Uterus (tissue), 4 donors: ENCODE measurements around the gene SIPA1L3. TPM values are rescaled to one million over a fixed set of nuclear protein-coding genes. Genes with fewer than 3 reads are reported as not detected.

Source experiments
- DNase-seq, 2 donors: peaks; one replicate each; pipeline ENCODE4 v3.0.0-alpha.2; 2019 to 2020
- H3K27ac ChIP-seq, 2 donors: fragments of 200-600 bp; sonication (generic); 1 replicate in 1 of 2; 2 replicates in 1 of 2; pipeline ENCODE4 v1.5.1; 2016 to 2018
- H3K27me3 ChIP-seq, 2 donors: fragments of 200-600 bp; sonication (generic); one replicate each; pipeline ENCODE4 v1.5.1; 2018 to 2019; ENCODE audit warnings: control low read depth in 1 of 2
- H3K36me3 ChIP-seq, 2 donors: fragments of 200-600 bp; sonication (generic); one replicate each; pipeline ENCODE4 v1.5.1; 2019; ENCODE audit warnings: control low read depth in 1 of 2
- H3K4me1 ChIP-seq, 2 donors: fragments of 200-600 bp; sonication (generic); one replicate each; pipeline ENCODE4 v1.5.1; 2018 to 2019; ENCODE audit warnings: control low read depth in 1 of 2
- H3K4me3 ChIP-seq, 2 donors: fragments of 200-600 bp; sonication (generic); 1 replicate in 1 of 2; 2 replicates in 1 of 2; pipeline ENCODE4 v1.5.1; 2018 to 2019; ENCODE audit warnings: mild to moderate bottlenecking in 1 of 2
- H3K9me3 ChIP-seq, 2 donors: fragments of 200-600 bp; sonication (generic); one replicate each; pipeline ENCODE4 v1.5.1; 2019; ENCODE audit warnings: control low read depth in 1 of 2
- CTCF ChIP-seq, 4 experiments: fragments of 200-600 bp in 2 of 4; fragments of 450-650 bp in 2 of 4; sonication (generic) in 2 of 4; IDR thresholded peaks; one replicate each; pipeline ENCODE4 v1.5.1; 2016 to 2019; ENCODE audit warnings: antibody characterized with exemption in 4 of 4, mild to moderate bottlenecking in 2 of 4, moderate library complexity in 1 of 4
- POLR2A ChIP-seq, 2 donors: fragments of 450-650 bp; IDR thresholded peaks; one replicate each; pipeline ENCODE4 v1.6.1; 2016; ENCODE audit warnings: antibody characterized with exemption in 2 of 2, mild to moderate bottlenecking in 1 of 2, moderate library complexity in 1 of 2
- intact Hi-C: fragments of 100-400 bp; cut with DNase I; formaldehyde crosslinking; loops from one replicate; pipeline ENCODE4 v1.15.1; 2023; ENCODE audit warnings: low total_unique reads
- total RNA-seq, 4 donors: library from RNA; depleted of rRNA in 3 of 4; stranded (reverse); fragments of >200 nt in 3 of 4; gene quantifications; one replicate each; pipeline versions ENCODE4 v1.1.0 to v1.2.4, GENCODE V29; 2014 to 2023
- donor health status: DM: yes; HTN: yes; CAD: no.

SIPA1L3 gene
- total RNA-seq, 4 donors from 2014 or later, result 11.5 to 41.8 (median 21.5) TPM

GRCh38 chr19:38162094-38162493, 255.1 kb downstream of the SIPA1L3 start:
- intact Hi-C loops, result no loop called here
- no peak for TF ChIP-seq CTCF (IDR thresholded peaks at IDR 0.05)
- TF ChIP-seq POLR2A (IDR thresholded peaks at IDR 0.05), result no peak
- no peaks in the 10 kb centered on the region for H3K4me1 ChIP-seq
- no peaks in the 10 kb centered on the region for H3K27me3 ChIP-seq
- no peak for DNase-seq
- H3K27ac ChIP-seq, result no peak overlapping the region
- H3K4me3 ChIP-seq, result no peak overlapping the region
- H3K36me3 ChIP-seq, result no peaks in the 10 kb centered on the region
- H3K9me3 ChIP-seq, result peaks cover 0 to 10% of the 10 kb centered on the region in 2 donors

GRCh38 chr19:38162632-38163031, 255.6 kb downstream of the SIPA1L3 start:
- Histone ChIP-seq H3K27ac (no peak overlapping the region), H3K36me3 (no peaks in the 10 kb centered on the region), H3K4me3 (no peak overlapping the region), H3K9me3 (peaks cover 0 to 10% of the 10 kb centered on the region in 2 donors), H3K4me1 (no peaks in the 10 kb centered on the region), H3K27me3 (no peaks in the 10 kb centered on the region)
- no peak for TF ChIP-seq CTCF (IDR thresholded peaks at IDR 0.05)
- no peak for TF ChIP-seq POLR2A (IDR thresholded peaks at IDR 0.05)
- intact Hi-C loops, result no loop called here
- DNase-seq, result no peak

- Histone ChIP-seq H3K36me3 (no peaks in the 10 kb centered on the region), H3K27ac (no peak overlapping the region), H3K4me1 (no peaks in the 10 kb centered on the region), H3K27me3 (no peaks in the 10 kb centered on the region), H3K4me3 (no peak overlapping the region), H3K9me3 (peaks cover 0 to 10% of the 10 kb centered on the region in 2 donors)
- TF ChIP-seq POLR2A (IDR thresholded peaks at IDR 0.05) (no peak), CTCF (IDR thresholded peaks at IDR 0.05) (no peak)
- intact Hi-C loops, result no loop called here
- DNase-seq, result no peak
These were observed 256.6 kb downstream of the SIPA1L3 start for GRCh38 chr19:38163419-38164290.

- Histone ChIP-seq H3K4me3 (no peak overlapping the region), H3K27ac (no peak overlapping the region), H3K4me1 (no peaks in the 10 kb centered on the region), H3K27me3 (no peaks in the 10 kb centered on the region), H3K36me3 (no peaks in the 10 kb centered on the region), H3K9me3 (peaks cover 0 to 10% of the 10 kb centered on the region in 2 donors)
- intact Hi-C loops, result no loop called here
- TF ChIP-seq CTCF (IDR thresholded peaks at IDR 0.05) (no peak), POLR2A (IDR thresholded peaks at IDR 0.05) (no peak)
- DNase-seq, result no peak
These were observed 257.5 kb downstream of the SIPA1L3 start for GRCh38 chr19:38164526-38164925.

- TF ChIP-seq CTCF (IDR thresholded peaks at IDR 0.05) (no peak), POLR2A (IDR thresholded peaks at IDR 0.05) (no peak)
- Histone ChIP-seq H3K4me1 (no peaks in the 10 kb centered on the region), H3K4me3 (no peak overlapping the region), H3K36me3 (no peaks in the 10 kb centered on the region), H3K27ac (no peak overlapping the region), H3K9me3 (peaks cover 0 to 10% of the 10 kb centered on the region in 2 donors), H3K27me3 (no peaks in the 10 kb centered on the region)
- DNase-seq, result no peak
- intact Hi-C loops, result no loop called here
These were observed 258.3 kb downstream of the SIPA1L3 start for GRCh38 chr19:38165335-38165734.
